Smooth muscle cell (in vitro differentiated cells): ENCODE measurements around the gene TMEM61. TPM values are rescaled to one million over a fixed set of nuclear protein-coding genes. Genes with fewer than 3 reads are reported as not detected.

ENCODE experiments used
- DNase-seq: peaks from one replicate; lab custom pipeline; 2025; ENCODE audit not compliant: unreplicated experiment; lab: John Stamatoyannopoulos, UW
- H2AFZ ChIP-seq: fragments of 200-600 bp; sonication (generic); 2 replicates; pipeline ENCODE4 v1.6.0; 2016; ENCODE audit warnings: antibody characterized with exemption, low read depth, mild to moderate bottlenecking
- H3F3A ChIP-seq: fragments of 200-600 bp; sonication (generic); 2 replicates; pipeline ENCODE4 v1.6.0; 2017; ENCODE audit warnings: antibody characterized with exemption, low read depth
- H3K27ac ChIP-seq: fragments of 200-600 bp; sonication (generic); 2 replicates; pipeline ENCODE4 v1.5.1; 2016; ENCODE audit warnings: low read depth, mild to moderate bottlenecking
- H3K27me3 ChIP-seq: fragments of 200-600 bp; sonication (generic); 2 replicates; pipeline ENCODE4 v1.6.1; 2016; ENCODE audit warnings: low read depth, mild to moderate bottlenecking
- H3K36me3 ChIP-seq: fragments of 200-600 bp; sonication (generic); 2 replicates; pipeline ENCODE4 v1.5.1; 2016; ENCODE audit warnings: low read depth
- H3K4me1 ChIP-seq: fragments of 200-600 bp; sonication (generic); 2 replicates; pipeline ENCODE4 v1.5.1; 2016; ENCODE audit warnings: low read depth
- H3K4me2 ChIP-seq: fragments of 200-600 bp; sonication (generic); 2 replicates; pipeline ENCODE4 v1.6.0; 2016; ENCODE audit warnings: mild to moderate bottlenecking
- H3K4me3 ChIP-seq: fragments of 200-600 bp; sonication (generic); 2 replicates; pipeline ENCODE4 v1.5.1; 2016; ENCODE audit warnings: mild to moderate bottlenecking
- H3K79me2 ChIP-seq: fragments of 200-600 bp; sonication (generic); 2 replicates; pipeline ENCODE4 v1.6.0; 2016; ENCODE audit warnings: low read depth, mild to moderate bottlenecking
- H3K9ac ChIP-seq: fragments of 200-600 bp; sonication (generic); 2 replicates; pipeline ENCODE4 v1.6.0; 2016; ENCODE audit warnings: low read depth
- H3K9me3 ChIP-seq: fragments of 200-600 bp; sonication (generic); replicated peaks from 2 replicates; pipeline ENCODE4 v1.5.1; 2016; ENCODE audit warnings: low read depth
- H4K20me1 ChIP-seq: fragments of 200-600 bp; sonication (generic); 2 replicates; pipeline ENCODE4 v1.6.0; 2016; ENCODE audit warnings: low read depth
- CTCF ChIP-seq: fragments of 200-600 bp; sonication (generic); IDR thresholded peaks from 2 replicates; pipeline ENCODE4 v1.5.1; 2017; ENCODE audit warnings: borderline replicate concordance, mild to moderate bottlenecking, antibody characterized with exemption; ENCODE audit not compliant: insufficient read depth, poor library complexity, severe bottlenecking
- WGBS: methylation state at CpG from one replicate; pipeline ENCODE4 v1.1.7; 2016; ENCODE audit warnings: low lambda C conversion rate; 5-methylcytosine and 5-hydroxymethylcytosine counted together
- polyA plus RNA-seq: library from polyadenylated mRNA; unstranded; fragments of >200 nt; fragmentation: Nextera tagmentation; extraction: Ambion mirVana; gene quantifications from 2 replicates; pipeline ENCODE4 v1.2.1, GENCODE V29; 2016
- total RNA-seq: library from RNA; depleted of rRNA; stranded (reverse); fragments of >200 nt; gene quantifications from 2 replicates; pipeline ENCODE4 v1.2.3, GENCODE V29; 2014

TMEM61 gene
- total and polyA plus RNA-seq, 2 experiments from 2014 or later: 0.13 to 0.86 TPM

- Histone ChIP-seq H3K79me2 (no peaks in the 10 kb centered on the region), H3K4me3 (no peak overlapping the region), H3F3A (no peaks in the 10 kb centered on the region), H3K4me1 (no peaks in the 10 kb centered on the region), H3K27ac (no peak overlapping the region), H3K36me3 (no peaks in the 10 kb centered on the region), H2AFZ (no peak overlapping the region), H3K27me3 (peaks cover 33% of the 10 kb centered on the region), H4K20me1 (no peaks in the 10 kb centered on the region), H3K9ac (no peak overlapping the region), H3K4me2 (no peak overlapping the region), H3K9me3 (no peaks in the 10 kb centered on the region)
- 92% methylated on average over 15 of the region's 15 CpGs for WGBS
- no peak for TF ChIP-seq CTCF
- DNase-seq: no peak
Measured at GRCh38 chr1:54986025-54986424, 5.6 kb downstream of the TMEM61 start.

GRCh38 chr1:54986533-54986932 lies 6.1 kb downstream of the TMEM61 start:
- DNase-seq: no peak
- peaks cover 28% of the 10 kb centered on the region for H3K27me3 ChIP-seq
- no peaks in the 10 kb centered on the region for H3K79me2 ChIP-seq
- no peak overlapping the region for H2AFZ ChIP-seq
- 91% methylated on average over 3 of the region's 3 CpGs for WGBS
- H3F3A ChIP-seq: no peaks in the 10 kb centered on the region
- H3K4me1 ChIP-seq: no peaks in the 10 kb centered on the region
- no peaks in the 10 kb centered on the region for H3K36me3 ChIP-seq
- TF ChIP-seq CTCF: no peak
- no peaks in the 10 kb centered on the region for H3K9me3 ChIP-seq
- H3K4me3 ChIP-seq: no peak overlapping the region
- H3K9ac ChIP-seq: no peak overlapping the region
- H4K20me1 ChIP-seq: no peaks in the 10 kb centered on the region
- no peak overlapping the region for H3K27ac ChIP-seq
- H3K4me2 ChIP-seq: no peak overlapping the region

GRCh38 chr1:54987427-54987826 lies 7.0 kb downstream of the TMEM61 start:
- Histone ChIP-seq H3F3A (no peaks in the 10 kb centered on the region), H3K27ac (no peak overlapping the region), H3K36me3 (no peaks in the 10 kb centered on the region), H3K27me3 (peaks cover 19% of the 10 kb centered on the region), H2AFZ (no peak overlapping the region), H3K4me2 (no peak overlapping the region), H3K79me2 (no peaks in the 10 kb centered on the region), H3K9me3 (no peaks in the 10 kb centered on the region), H4K20me1 (no peaks in the 10 kb centered on the region), H3K4me3 (no peak overlapping the region), H3K9ac (no peak overlapping the region), H3K4me1 (no peaks in the 10 kb centered on the region)
- TF ChIP-seq CTCF: no peak
- no peak for DNase-seq
- WGBS: 56% methylated on average over 2 of the region's 2 CpGs

GRCh38 chr1:54987919-54988705 lies 7.7 kb downstream of the TMEM61 start:
- Histone ChIP-seq H3K9ac (no peak overlapping the region), H3K27me3 (peaks cover 16% of the 10 kb centered on the region), H3K27ac (no peak overlapping the region), H3K9me3 (no peaks in the 10 kb centered on the region), H3K4me3 (no peak overlapping the region), H3K36me3 (no peaks in the 10 kb centered on the region), H3K79me2 (no peaks in the 10 kb centered on the region), H4K20me1 (no peaks in the 10 kb centered on the region), H3F3A (no peaks in the 10 kb centered on the region), H3K4me1 (no peaks in the 10 kb centered on the region), H3K4me2 (no peak overlapping the region), H2AFZ (no peak overlapping the region)
- 90% methylated on average over 8 of the region's 8 CpGs for WGBS
- no peak for DNase-seq
- TF ChIP-seq CTCF: no peak
